Spleen (tissue), 7 donors: ENCODE measurements around the gene SMIM33.

Experiments used
- CTCF ChIP-seq, 11 experiments: fragments of 200-600 bp in 7 of 11; fragments of 450-650 bp in 4 of 11; sonication (generic) in 4 of 11; IDR thresholded peaks in 8 of 11; conservative IDR thresholded peaks in 3 of 11; 1 replicate in 7 of 11; 2 replicates in 4 of 11; pipeline versions ENCODE4 v1.4.0 to v1.8.0; 2016 to 2021; ENCODE audit warnings: antibody characterized with exemption in 11 of 11, inconsistent platforms in 4 of 11, mild to moderate bottlenecking in 1 of 11
- POLR2A ChIP-seq, 3 donors: fragments of 450-650 bp; IDR thresholded peaks; one replicate each; pipeline ENCODE4 v1.5.1; 2017; ENCODE audit warnings: antibody characterized with exemption in 3 of 3, mild to moderate bottlenecking in 1 of 3
- POLR2AphosphoS5 ChIP-seq, 3 donors: sonication (generic); formaldehyde crosslinking; IDR thresholded peaks; one replicate each; pipeline ENCODE4 v1.5.1; 2017; ENCODE audit warnings: antibody characterized with exemption in 3 of 3
- donor health status: DM: no; HTN: no; CAD: no; lungs with moderate emphysema.
- donor health status: DM: no; HTN: no; CAD: no.
- donor health status: DM: no; HTN: no; CAD: no.

GRCh38 chr5:139486201-139486600, 15.4 kb downstream of the SMIM33 start:
- TF ChIP-seq POLR2A (IDR thresholded peaks at IDR 0.05) (no peak), CTCF (IDR thresholded peaks at IDR 0.05 in 8 of 11, conservative IDR thresholded peaks at IDR 0.05 in 3 of 11) (no peak), POLR2AphosphoS5 (IDR thresholded peaks at IDR 0.05) (no peak)
